Activated effector memory CD4-positive, alpha-beta T cell treated with Interleukin-2 at 50 U/mL for 16 hours (primary cell): ENCODE data around the gene ATOH8.

Source experiments
- DNase-seq: peaks from one replicate; pipeline ENCODE4 v3.0.0-alpha.2; 2020

The ATOH8 gene

GRCh38 chr2:85788603-85789002 is 34.8 kb downstream of the ATOH8 start:
- no peak for DNase-seq

GRCh38 chr2:85789271-85789670 is 35.5 kb downstream of the ATOH8 start:
- no peak for DNase-seq

GRCh38 chr2:85790032-85790431 is 36.2 kb downstream of the ATOH8 start:
- no peak for DNase-seq

- DNase-seq, result no peak
These were observed 36.9 kb downstream of the ATOH8 start for GRCh38 chr2:85790499-85791188.

GRCh38 chr2:85791704-85792565 is 38.1 kb downstream of the ATOH8 start:
- no peak for DNase-seq

- no peak for DNase-seq
These were observed 39.1 kb downstream of the ATOH8 start for GRCh38 chr2:85792783-85793441.

- DNase-seq, result no peak
These were observed 39.8 kb downstream of the ATOH8 start for GRCh38 chr2:85793584-85793983.

- no peak for DNase-seq
These were observed 40.2 kb downstream of the ATOH8 start for GRCh38 chr2:85794038-85794441.

- DNase-seq, result no peak
These were observed 40.8 kb downstream of the ATOH8 start for GRCh38 chr2:85794491-85795121.

- DNase-seq, result no peak
These were observed 41.7 kb downstream of the ATOH8 start for GRCh38 chr2:85795331-85796045.

GRCh38 chr2:85796046-85796340 is 42.2 kb downstream of the ATOH8 start:
- no peak for DNase-seq

GRCh38 chr2:85796341-85797262 is 42.8 kb downstream of the ATOH8 start:
- no peak for DNase-seq

- no peak for DNase-seq
These were observed 43.5 kb downstream of the ATOH8 start for GRCh38 chr2:85797263-85797660.

- DNase-seq, result no peak
These were observed 44.1 kb downstream of the ATOH8 start for GRCh38 chr2:85797921-85798320.

- no peak for DNase-seq
These were observed 45.6 kb downstream of the ATOH8 start for GRCh38 chr2:85799215-85799956.

- DNase-seq, result no peak
These were observed 46.8 kb downstream of the ATOH8 start for GRCh38 chr2:85800586-85800985.

- DNase-seq, result no peak
These were observed 48.1 kb downstream of the ATOH8 start for GRCh38 chr2:85801871-85802270.

- no peak for DNase-seq
These were observed 48.7 kb downstream of the ATOH8 start for GRCh38 chr2:85802354-85803103.

GRCh38 chr2:85803704-85804425 is 50.1 kb downstream of the ATOH8 start:
- no peak for DNase-seq
